GM10847 (cell line): ENCODE measurements around the gene ACOX3.

Experiments used
- POLR2A ChIP-seq: IDR thresholded peaks from 2 replicates; pipeline ENCODE4 v1.6.1; 2011; ENCODE audit not compliant: insufficient read length; ENCODE audit errors: extremely low read depth

Gene ACOX3

DNA sequence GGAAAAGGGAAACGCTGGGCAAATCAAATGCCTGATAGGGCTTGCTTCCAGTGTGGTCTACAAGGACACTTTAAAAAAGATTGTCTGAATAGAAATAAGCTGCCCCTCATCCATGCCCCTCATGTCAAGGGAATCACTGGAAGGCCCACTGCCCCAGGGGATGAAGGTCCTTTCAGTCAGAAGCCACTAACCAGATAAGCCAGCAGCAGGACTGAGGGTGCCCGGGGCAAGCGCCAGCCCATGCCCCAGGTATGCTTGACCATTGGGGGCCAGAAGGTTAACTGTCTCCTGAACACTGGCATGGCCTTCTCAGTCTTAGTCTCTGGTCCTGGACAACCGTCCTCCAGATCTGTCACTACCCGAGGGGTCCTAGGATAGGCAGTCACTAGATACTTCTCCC lies 17.7 kb downstream of the ACOX3 start:
- TF ChIP-seq POLR2A, result no peak

GRCh38 chr4:8422327-8422726 lies 18.2 kb downstream of the ACOX3 start:
- no peak for TF ChIP-seq POLR2A

GRCh38 chr4:8419222-8420041 lies 21.1 kb downstream of the ACOX3 start:
- TF ChIP-seq POLR2A, result no peak

DNA sequence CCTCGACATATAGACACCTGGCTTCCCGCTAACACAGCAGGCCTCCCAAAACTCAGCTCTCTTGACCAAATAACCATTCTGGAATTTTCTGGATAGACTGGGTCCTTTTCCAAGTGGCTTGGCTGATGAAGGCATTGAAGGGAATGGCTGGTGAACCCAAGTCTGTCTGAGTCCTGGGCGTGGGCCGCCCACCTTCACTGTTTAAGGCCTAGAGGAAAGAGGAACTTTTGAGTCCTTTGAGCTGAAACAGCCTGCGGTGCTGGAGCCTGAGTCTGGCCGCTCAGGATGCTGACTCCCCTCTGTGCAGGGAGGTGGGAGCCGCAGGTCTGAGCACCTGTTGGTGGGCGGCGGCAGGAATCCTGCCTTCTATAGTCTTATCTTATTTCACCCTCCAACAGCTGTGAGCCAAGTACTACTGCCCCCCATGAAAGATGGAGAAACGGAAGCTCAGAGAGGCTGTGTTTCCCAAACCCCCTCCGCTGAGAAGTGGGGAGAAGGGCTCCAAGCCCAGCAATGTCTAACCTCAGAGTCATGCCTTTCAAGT lies 23.4 kb downstream of the ACOX3 start:
- TF ChIP-seq POLR2A, result no peak

DNA sequence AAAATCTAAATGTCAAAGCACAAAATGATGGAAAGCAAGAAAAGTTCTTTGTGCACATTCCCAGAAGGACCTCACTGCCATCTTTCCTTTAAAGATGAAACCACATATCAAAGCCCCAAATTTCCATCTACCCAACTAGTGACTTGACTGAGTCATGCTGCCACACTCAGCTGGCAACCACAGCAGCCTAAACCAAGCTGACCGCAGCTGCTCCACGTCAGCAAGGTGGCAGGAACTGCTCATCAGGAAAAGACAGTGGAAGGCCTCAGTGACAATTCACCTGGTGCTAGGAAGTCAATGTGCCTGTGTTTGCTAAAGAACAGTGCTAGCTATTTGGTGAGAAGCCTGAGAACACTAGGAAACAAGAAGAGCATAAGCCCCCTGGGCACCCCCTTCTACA lies 26.1 kb downstream of the ACOX3 start:
- no peak for TF ChIP-seq POLR2A

GRCh38 chr4:8412288-8412687 lies 28.2 kb downstream of the ACOX3 start:
- TF ChIP-seq POLR2A, result no peak

GRCh38 chr4:8411351-8412180 lies 29.0 kb downstream of the ACOX3 start:
- no peak for TF ChIP-seq POLR2A

- TF ChIP-seq POLR2A, result no peak
Observed at GRCh38 chr4:8410641-8411271, 29.8 kb downstream of the ACOX3 start.

- TF ChIP-seq POLR2A, result no peak
Observed at GRCh38 chr4:8410066-8410625, 30.4 kb downstream of the ACOX3 start.

DNA sequence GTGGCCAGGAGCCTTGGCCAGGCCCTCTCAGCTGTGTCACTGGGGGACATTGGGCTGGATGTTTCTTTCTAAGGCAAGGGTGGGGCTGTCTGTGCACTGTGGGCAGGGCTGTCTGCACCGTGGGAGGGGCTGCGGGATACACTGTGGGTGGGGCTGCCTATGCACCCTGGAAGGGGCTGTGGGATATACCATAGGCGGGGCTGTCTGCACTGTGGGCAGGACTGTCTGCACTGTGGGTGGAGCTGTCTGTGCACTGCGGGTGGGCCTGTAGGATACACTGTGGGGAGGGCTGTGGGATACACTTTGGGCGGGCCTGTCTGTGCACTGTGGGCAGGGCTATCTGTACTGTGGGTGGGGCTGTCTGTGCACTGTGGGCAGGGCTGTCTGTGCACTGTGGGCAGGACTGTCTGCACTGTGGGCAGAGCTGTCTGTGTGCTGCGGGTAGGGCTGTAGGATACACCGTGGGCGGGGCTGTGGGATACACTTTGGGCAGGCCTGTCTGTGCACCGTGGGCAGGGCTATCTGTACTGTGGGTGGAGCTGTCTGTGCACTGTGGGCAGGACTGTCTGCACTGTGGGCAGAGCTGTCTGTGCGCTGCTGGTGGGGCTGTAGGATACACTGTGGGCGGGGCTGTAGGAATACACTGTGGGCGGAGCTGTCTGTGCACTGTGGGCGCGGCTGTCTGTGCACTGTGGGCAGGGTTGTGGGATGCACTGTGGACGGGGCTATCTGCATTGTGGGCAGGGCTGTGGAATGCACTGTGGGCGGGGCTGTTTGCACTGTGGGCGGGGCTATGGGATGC lies 31.1 kb downstream of the ACOX3 start:
- TF ChIP-seq POLR2A, result no peak

- no peak for TF ChIP-seq POLR2A
Observed at GRCh38 chr4:8407756-8408155, 32.8 kb downstream of the ACOX3 start.

DNA sequence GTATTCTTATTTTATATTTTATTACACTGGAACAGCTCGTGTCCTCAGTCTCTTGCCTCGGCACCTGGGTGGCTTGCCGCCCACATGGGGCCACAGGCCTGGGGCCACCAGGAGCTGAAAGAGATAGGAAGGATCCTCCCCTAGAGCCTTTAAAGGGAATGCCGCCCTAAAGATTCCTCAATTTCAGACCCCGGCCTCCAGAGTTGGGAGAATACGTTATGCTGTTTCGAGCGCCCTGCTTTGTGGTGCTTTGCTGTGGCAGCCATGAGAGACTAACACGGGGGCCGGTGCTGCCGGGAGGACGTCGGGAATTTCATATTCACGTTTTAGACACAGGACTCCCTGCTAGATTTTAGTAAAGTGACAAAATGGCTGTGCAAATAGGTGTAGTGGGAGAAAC lies 33.2 kb downstream of the ACOX3 start:
- no peak for TF ChIP-seq POLR2A

GRCh38 chr4:8405516-8405875 lies 35.0 kb downstream of the ACOX3 start:
- no peak for TF ChIP-seq POLR2A

- no peak for TF ChIP-seq POLR2A
Observed at GRCh38 chr4:8404791-8405515, 35.6 kb downstream of the ACOX3 start.
